ENCODE measurements around the gene MBIP.

- TF ChIP-seq RAD21 (IDR thresholded peaks at IDR 0.05) (no peak), CTCF (IDR thresholded peaks at IDR 0.05; ENCODE audit: low read depth, low read length, missing input control) (no peak), ZBTB33 (IDR thresholded peaks at IDR 0.05) (no peak), ATF3 (IDR thresholded peaks at IDR 0.05) (no peak), RXRA (IDR thresholded peaks at IDR 0.05) (no peak), EGR1 (IDR thresholded peaks at IDR 0.05; ENCODE audit: low read depth in 2 of 2) (no peak), REST (IDR thresholded peaks at IDR 0.05) (no peak), TAF1 (conservative IDR thresholded peaks at IDR 0.05) (no peak), SP1 (IDR thresholded peaks at IDR 0.05) (no peak), GABPA (IDR thresholded peaks at IDR 0.05 in 1 of 2, conservative IDR thresholded peaks at IDR 0.05 in 1 of 2) (no peak), MAX (IDR thresholded peaks at IDR 0.05) (no peak)
These were observed 4.5 kb upstream of the MBIP start for GRCh38 chr14:36324897-36325296.

Data from liver (tissue), 3 donors.